ENCODE results near the gene CLGN. TPM values are rescaled to one million over a fixed set of nuclear protein-coding genes. Genes with fewer than 3 reads are reported as not detected.
"Not testable (repeated sequence)": the region's sequence is repeated elsewhere in the genome, so short reads cannot be mapped to it uniquely, and the experiment has no call there.

The CLGN gene
- total RNA-seq, 1 donor from 2014 or later: 1.6 TPM

GRCh38 chr4:140463182-140463581, 35.7 kb upstream of the CLGN start:
- Mint-ChIP-seq H3K9me3 (no peaks in the 10 kb centered on the region), H3K4me3 (no peak overlapping the region), H3K27ac (no peak overlapping the region), H3K4me1 (peaks cover 5% of the 10 kb centered on the region), H3K36me3 (no peaks in the 10 kb centered on the region), H3K27me3 (ENCODE audit: low read depth) (peaks cover 19% of the 10 kb centered on the region)
- no peak for DNase-seq (ENCODE audit: low spot score in 2 of 2, unreplicated experiment in 2 of 2)
- TF ChIP-seq CTCF (IDR thresholded peaks at IDR 0.05; ENCODE audit: unreplicated experiment): no peak

GRCh38 chr4:140450352-140450751, 22.9 kb upstream of the CLGN start:
- H3K27ac Mint-ChIP-seq: no peak overlapping the region
- no peak for TF ChIP-seq CTCF (IDR thresholded peaks at IDR 0.05; ENCODE audit: unreplicated experiment)
- no peaks in the 10 kb centered on the region for H3K36me3 Mint-ChIP-seq
- no peak for DNase-seq (ENCODE audit: low spot score in 2 of 2, unreplicated experiment in 2 of 2)
- H3K4me3 Mint-ChIP-seq: no peak overlapping the region
- peaks cover 4% of the 10 kb centered on the region for H3K4me1 Mint-ChIP-seq
- peaks cover 9% of the 10 kb centered on the region for H3K9me3 Mint-ChIP-seq
- peaks cover 54% of the 10 kb centered on the region for H3K27me3 Mint-ChIP-seq (ENCODE audit: low read depth)

- Mint-ChIP-seq H3K36me3 (no peaks in the 10 kb centered on the region), H3K4me3 (no peak overlapping the region), H3K9me3 (peaks cover 11% of the 10 kb centered on the region), H3K27me3 (ENCODE audit: low read depth) (peaks cover 48% of the 10 kb centered on the region), H3K27ac (no peak overlapping the region), H3K4me1 (peaks cover 4% of the 10 kb centered on the region)
- no peak for DNase-seq (ENCODE audit: low spot score in 2 of 2, unreplicated experiment in 2 of 2)
- TF ChIP-seq CTCF (IDR thresholded peaks at IDR 0.05; ENCODE audit: unreplicated experiment): no peak
Observed at GRCh38 chr4:140448830-140449229, 21.4 kb upstream of the CLGN start.

- no peaks in the 10 kb centered on the region for H3K36me3 Mint-ChIP-seq
- DNase-seq (ENCODE audit: low spot score in 2 of 2, unreplicated experiment in 2 of 2): no peak
- TF ChIP-seq CTCF (IDR thresholded peaks at IDR 0.05; ENCODE audit: unreplicated experiment): no peak
- peaks cover 4% of the 10 kb centered on the region for H3K4me1 Mint-ChIP-seq
- H3K9me3 Mint-ChIP-seq: peaks cover 11% of the 10 kb centered on the region
- peaks cover 44% of the 10 kb centered on the region for H3K27me3 Mint-ChIP-seq (ENCODE audit: low read depth)
- H3K4me3 Mint-ChIP-seq: no peak overlapping the region
- H3K27ac Mint-ChIP-seq: no peak overlapping the region
Observed at GRCh38 chr4:140448162-140448561, 20.7 kb upstream of the CLGN start.

- H3K27ac Mint-ChIP-seq; H3K36me3 Mint-ChIP-seq; H3K4me1 Mint-ChIP-seq; DNase-seq (ENCODE audit: low spot score in 2 of 2, unreplicated experiment in 2 of 2); H3K4me3 Mint-ChIP-seq: not testable (repeated sequence)
- peaks cover 11% of the 10 kb centered on the region for H3K9me3 Mint-ChIP-seq
- H3K27me3 Mint-ChIP-seq (ENCODE audit: low read depth): peaks cover 45% of the 10 kb centered on the region
Observed at GRCh38 chr4:140444347-140444746, 16.9 kb upstream of the CLGN start.

- no peak overlapping the region for H3K4me3 Mint-ChIP-seq
- peaks cover 3% of the 10 kb centered on the region for H3K9me3 Mint-ChIP-seq
- TF ChIP-seq CTCF (IDR thresholded peaks at IDR 0.05; ENCODE audit: unreplicated experiment): no peak
- no peak for DNase-seq (ENCODE audit: low spot score in 2 of 2, unreplicated experiment in 2 of 2)
- no peak overlapping the region for H3K27ac Mint-ChIP-seq
- H3K4me1 Mint-ChIP-seq: no peaks in the 10 kb centered on the region
- peaks cover 28% of the 10 kb centered on the region for H3K27me3 Mint-ChIP-seq (ENCODE audit: low read depth)
- H3K36me3 Mint-ChIP-seq: no peaks in the 10 kb centered on the region
Observed at GRCh38 chr4:140439644-140440142, 12.2 kb upstream of the CLGN start.
